HuH-7.5 (cell line): ENCODE measurements around the gene FOXQ1.

Source experiments
- DNase-seq: peaks from one replicate; pipeline ENCODE4 v3.0.0; 2011; ENCODE audit warnings: low spot score

Gene FOXQ1

DNA sequence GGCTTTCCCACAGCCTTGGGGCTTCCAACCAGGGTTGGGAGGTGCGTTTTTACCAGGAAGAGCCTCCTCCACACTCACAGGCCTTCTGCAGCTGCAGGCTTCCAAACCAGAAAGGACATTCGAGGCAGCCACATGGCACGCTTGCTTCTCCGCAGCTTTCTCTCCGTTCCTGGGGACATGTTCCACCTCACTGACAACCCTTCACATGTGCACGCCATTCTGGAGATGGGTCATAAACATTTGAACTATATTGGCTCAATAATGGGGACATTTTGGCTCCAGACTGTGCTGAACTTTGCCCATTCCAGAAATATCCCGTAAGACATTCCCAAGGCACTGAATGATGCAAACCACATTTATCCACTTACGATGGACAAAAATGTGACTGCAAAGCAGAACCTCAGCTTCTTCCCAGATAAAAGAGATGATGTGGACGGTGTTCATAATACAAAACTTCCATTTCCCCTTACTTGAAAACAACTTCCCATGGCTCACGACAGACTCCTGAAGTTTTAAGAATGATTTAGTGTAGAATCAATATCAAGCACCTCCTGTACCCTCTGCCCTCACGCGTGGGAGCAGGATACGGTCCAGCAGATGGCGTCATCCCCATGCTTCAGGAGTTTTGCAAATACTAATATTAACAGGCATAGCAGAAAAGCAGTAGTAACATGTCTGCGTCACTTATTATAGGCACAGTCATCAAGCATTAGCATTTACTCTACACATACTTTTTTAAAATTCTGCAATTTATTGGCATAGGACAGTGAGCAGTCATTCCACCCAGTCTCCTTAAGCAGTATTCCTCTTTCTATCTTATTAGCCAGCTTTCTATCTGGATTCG, 52.1 kb downstream of the FOXQ1 start:
- no peak for DNase-seq
